ENCODE results near the gene C2CD5. TPM values are rescaled to one million over a fixed set of nuclear protein-coding genes. Genes with fewer than 3 reads are reported as not detected.

C2CD5 gene
- total RNA-seq, 4 donors from 2014 or later: 12.2 to 28.8 (median 24.5) TPM

GRCh38 chr12:22431693-22432251 lies 112.6 kb downstream of the C2CD5 start:
- Histone ChIP-seq H3K4me1 (peaks cover 0 to 5% (median 4%) of the 10 kb centered on the region in 3 donors), H3K27ac (no peak overlapping the region), H3K27me3 (no peaks in the 10 kb centered on the region), H3K9me3 (no peaks in the 10 kb centered on the region), H3K4me3 (no peak overlapping the region), H3K36me3 (no peaks in the 10 kb centered on the region)
- intact Hi-C loops (cut with DNase I): no loop called here
- TF ChIP-seq POLR2A (IDR thresholded peaks at IDR 0.05) (no peak), CTCF (IDR thresholded peaks at IDR 0.05) (no peak)
- no peak for DNase-seq
- WGBS, 2 donors: 31 to 54% methylated on average over 1 of the region's 1 CpG

GRCh38 chr12:22416801-22417200 lies 127.5 kb downstream of the C2CD5 start:
- H3K27ac ChIP-seq: no peak overlapping the region
- TF ChIP-seq CTCF (IDR thresholded peaks at IDR 0.05) (no peak), POLR2A (IDR thresholded peaks at IDR 0.05) (no peak)
- H3K27me3 ChIP-seq: no peaks in the 10 kb centered on the region
- DNase-seq: no peak
- no peaks in the 10 kb centered on the region for H3K9me3 ChIP-seq
- H3K4me3 ChIP-seq: no peak overlapping the region
- H3K4me1 ChIP-seq: peaks cover under 1 to 41% (median 19%) of the 10 kb centered on the region in 3 donors
- intact Hi-C loops (cut with DNase I): no loop called here
- H3K36me3 ChIP-seq: no peaks in the 10 kb centered on the region

GRCh38 chr12:22415342-22416309 lies 128.7 kb downstream of the C2CD5 start:
- no peaks in the 10 kb centered on the region for H3K27me3 ChIP-seq
- 31 to 39% methylated on average over 4 of the region's 4 CpGs for WGBS, 2 donors
- no peaks in the 10 kb centered on the region for H3K9me3 ChIP-seq
- intact Hi-C loops (cut with DNase I): no loop called here
- no peak for TF ChIP-seq POLR2A (IDR thresholded peaks at IDR 0.05)
- no peak for TF ChIP-seq CTCF (IDR thresholded peaks at IDR 0.05)
- no peak for DNase-seq
- H3K27ac ChIP-seq: peak overlapping the region in 2 of 4 donors; percentile 49 to 64
- peaks cover 5 to 53% (median 22%) of the 10 kb centered on the region in 3 donors for H3K4me1 ChIP-seq
- H3K36me3 ChIP-seq: no peaks in the 10 kb centered on the region
- no peak overlapping the region for H3K4me3 ChIP-seq

GRCh38 chr12:22414742-22415141 lies 129.6 kb downstream of the C2CD5 start:
- no peak for TF ChIP-seq POLR2A (IDR thresholded peaks at IDR 0.05)
- intact Hi-C loops (cut with DNase I): no loop called here
- Histone ChIP-seq H3K36me3 (no peaks in the 10 kb centered on the region), H3K27ac (peak overlapping the region in 3 of 4 donors; percentile 10 to 64 (median 49)), H3K4me3 (no peak overlapping the region), H3K27me3 (no peaks in the 10 kb centered on the region), H3K4me1 (peaks cover 9 to 62% (median 29%) of the 10 kb centered on the region in 3 donors), H3K9me3 (no peaks in the 10 kb centered on the region)
- DNase-seq: no peak
- 79 to 86% methylated on average over 2 of the region's 2 CpGs for WGBS, 2 donors

GRCh38 chr12:22413592-22413991 lies 130.8 kb downstream of the C2CD5 start:
- WGBS, 2 donors: 75 to 80% methylated on average over 2 to 3 of the region's 3 CpGs
- intact Hi-C loops (cut with DNase I): no loop called here
- Histone ChIP-seq H3K4me3 (no peak overlapping the region), H3K4me1 (peaks cover 19 to 73% (median 39%) of the 10 kb centered on the region in 3 donors), H3K9me3 (no peaks in the 10 kb centered on the region), H3K36me3 (no peaks in the 10 kb centered on the region), H3K27ac (no peak overlapping the region), H3K27me3 (no peaks in the 10 kb centered on the region)
- TF ChIP-seq CTCF (IDR thresholded peaks at IDR 0.05) (no peak), POLR2A (IDR thresholded peaks at IDR 0.05) (no peak)
- no peak for DNase-seq

Measured in esophagus squamous epithelium (tissue), 5 donors.